Nephron (organoid): ENCODE data around the gene PPP1R2C.

Experiments used
- H3K27ac Mint-ChIP-seq, 3 experiments: 2 replicates each; pipeline ENCODE4 v1.8.0; 2020; ENCODE audit warnings: mixed read lengths in 3 of 3, mild to moderate bottlenecking in 2 of 3, moderate library complexity in 1 of 3
- H3K27me3 Mint-ChIP-seq: 2 replicates; pipeline ENCODE4 v1.8.0; 2021; ENCODE audit warnings: low read depth, mild to moderate bottlenecking, moderate library complexity, mixed read lengths
- H3K36me3 Mint-ChIP-seq: 2 replicates; pipeline ENCODE4 v1.8.0; 2020; ENCODE audit warnings: low read depth, mixed read lengths
- H3K4me1 Mint-ChIP-seq: 2 replicates; pipeline ENCODE4 v1.8.0; 2020; ENCODE audit warnings: mixed read lengths
- H3K4me3 Mint-ChIP-seq, 3 experiments: 2 replicates each; pipeline ENCODE4 v1.8.0; 2020; ENCODE audit warnings: mild to moderate bottlenecking in 3 of 3, mixed read lengths in 3 of 3, moderate library complexity in 2 of 3
- H3K9me3 Mint-ChIP-seq: 2 replicates; pipeline ENCODE4 v1.8.0; 2020; ENCODE audit warnings: mixed read lengths
- CTCF ChIP-seq, 3 experiments: fragments of 200-600 bp; sonication (generic); IDR thresholded peaks; one replicate each; pipeline ENCODE4 v1.5.0; 2021; ENCODE audit warnings: antibody characterized with exemption in 3 of 3; ENCODE audit not compliant: unreplicated experiment in 3 of 3

Gene PPP1R2C

GRCh38 chrX:42746606-42747005, 31.4 kb downstream of the PPP1R2C start:
- TF ChIP-seq CTCF (IDR thresholded peaks at IDR 0.05; ENCODE audit: unreplicated experiment in 3 of 3): no peak
- H3K36me3 Mint-ChIP-seq: no peaks in the 10 kb centered on the region

GRCh38 chrX:42740456-42740855, 37.5 kb downstream of the PPP1R2C start:
- Mint-ChIP-seq H3K4me3 (no peak overlapping the region), H3K27me3 (no peaks in the 10 kb centered on the region), H3K36me3 (no peaks in the 10 kb centered on the region), H3K27ac (no peak overlapping the region), H3K4me1 (no peaks in the 10 kb centered on the region), H3K9me3 (no peaks in the 10 kb centered on the region)
- TF ChIP-seq CTCF (IDR thresholded peaks at IDR 0.05; ENCODE audit: unreplicated experiment in 3 of 3): no peak

More at GRCh38 chrX:42746606-42747005, 31.4 kb downstream of the PPP1R2C start:
- no peaks in the 10 kb centered on the region for H3K27me3 Mint-ChIP-seq
- no peak overlapping the region for H3K27ac Mint-ChIP-seq
- H3K9me3 Mint-ChIP-seq: no peaks in the 10 kb centered on the region
- no peak overlapping the region for H3K4me3 Mint-ChIP-seq
- H3K4me1 Mint-ChIP-seq: no peaks in the 10 kb centered on the region

- H3K9me3 Mint-ChIP-seq: no peaks in the 10 kb centered on the region
- peak overlapping the region in 1 of 3 experiments; percentile 64 for H3K27ac Mint-ChIP-seq
- no peaks in the 10 kb centered on the region for H3K4me1 Mint-ChIP-seq
- H3K27me3 Mint-ChIP-seq: no peaks in the 10 kb centered on the region
- H3K36me3 Mint-ChIP-seq: no peaks in the 10 kb centered on the region
- TF ChIP-seq CTCF (IDR thresholded peaks at IDR 0.05; ENCODE audit: unreplicated experiment in 3 of 3): no peak
- H3K4me3 Mint-ChIP-seq: no peak overlapping the region
Observed at GRCh38 chrX:42739741-42740140, 38.2 kb downstream of the PPP1R2C start.

GRCh38 chrX:42739258-42739657, 38.7 kb downstream of the PPP1R2C start:
- H3K4me1 Mint-ChIP-seq: no peaks in the 10 kb centered on the region
- no peaks in the 10 kb centered on the region for H3K27me3 Mint-ChIP-seq
- no peaks in the 10 kb centered on the region for H3K9me3 Mint-ChIP-seq
- H3K4me3 Mint-ChIP-seq: no peak overlapping the region
- H3K36me3 Mint-ChIP-seq: no peaks in the 10 kb centered on the region
- peak overlapping the region in 1 of 3 experiments; percentile 64 for H3K27ac Mint-ChIP-seq
- TF ChIP-seq CTCF (IDR thresholded peaks at IDR 0.05; ENCODE audit: unreplicated experiment in 3 of 3): no peak

- H3K4me1 Mint-ChIP-seq: no peaks in the 10 kb centered on the region
- no peaks in the 10 kb centered on the region for H3K36me3 Mint-ChIP-seq
- no peaks in the 10 kb centered on the region for H3K27me3 Mint-ChIP-seq
- no peak for TF ChIP-seq CTCF (IDR thresholded peaks at IDR 0.05; ENCODE audit: unreplicated experiment in 3 of 3)
- H3K9me3 Mint-ChIP-seq: no peaks in the 10 kb centered on the region
- no peak overlapping the region for H3K27ac Mint-ChIP-seq
- H3K4me3 Mint-ChIP-seq: no peak overlapping the region
Observed at GRCh38 chrX:42738552-42738951, 39.4 kb downstream of the PPP1R2C start.

- no peak overlapping the region for H3K27ac Mint-ChIP-seq
- no peak overlapping the region for H3K4me3 Mint-ChIP-seq
- H3K36me3 Mint-ChIP-seq: no peaks in the 10 kb centered on the region
- no peaks in the 10 kb centered on the region for H3K9me3 Mint-ChIP-seq
- H3K27me3 Mint-ChIP-seq: no peaks in the 10 kb centered on the region
- no peak for TF ChIP-seq CTCF (IDR thresholded peaks at IDR 0.05; ENCODE audit: unreplicated experiment in 3 of 3)
- H3K4me1 Mint-ChIP-seq: no peaks in the 10 kb centered on the region
Observed at GRCh38 chrX:42735250-42735649, 42.7 kb downstream of the PPP1R2C start.
